Activated CD8-positive, alpha-beta memory T cell treated with anti-CD3 and anti-CD28 coated beads for 36 hours (primary cell): ENCODE results near the gene DSCAM. TPM values are rescaled to one million over a fixed set of nuclear protein-coding genes. Genes with fewer than 3 reads are reported as not detected.

Experiments used
- CTCF ChIA-PET: fragments of 350-600 bp; sonication (Branson Sonifier 250); formaldehyde crosslinking; loops from one replicate; lab custom pipeline; 2021; ENCODE audit warnings: antibody characterized with exemption; lab: Charles Lee
- POLR2A ChIA-PET: fragments of 350-600 bp; sonication (Branson Sonifier 250); formaldehyde crosslinking; loops from one replicate; lab custom pipeline; 2021; ENCODE audit warnings: antibody characterized with exemption; lab: Charles Lee
- total RNA-seq, 2 experiments: library from RNA; stranded (reverse); gene quantifications; one replicate each; pipeline ENCODE4 v1.2.3, GENCODE V29; 2021

The DSCAM gene
- total RNA-seq, 2 experiments from 2014 or later: not detected

GRCh38 chr21:40631211-40631610 is 215.7 kb downstream of the DSCAM start:
- CTCF ChIA-PET: no interaction called here

GRCh38 chr21:40625991-40626390 is 221.0 kb downstream of the DSCAM start:
- CTCF ChIA-PET: no interaction called here
- POLR2A ChIA-PET: no interaction called here

More at GRCh38 chr21:40631211-40631610, 215.7 kb downstream of the DSCAM start:
- POLR2A ChIA-PET: no interaction called here

GRCh38 chr21:40623528-40623927 is 223.4 kb downstream of the DSCAM start:
- CTCF ChIA-PET: no interaction called here
- POLR2A ChIA-PET: no interaction called here

DNA sequence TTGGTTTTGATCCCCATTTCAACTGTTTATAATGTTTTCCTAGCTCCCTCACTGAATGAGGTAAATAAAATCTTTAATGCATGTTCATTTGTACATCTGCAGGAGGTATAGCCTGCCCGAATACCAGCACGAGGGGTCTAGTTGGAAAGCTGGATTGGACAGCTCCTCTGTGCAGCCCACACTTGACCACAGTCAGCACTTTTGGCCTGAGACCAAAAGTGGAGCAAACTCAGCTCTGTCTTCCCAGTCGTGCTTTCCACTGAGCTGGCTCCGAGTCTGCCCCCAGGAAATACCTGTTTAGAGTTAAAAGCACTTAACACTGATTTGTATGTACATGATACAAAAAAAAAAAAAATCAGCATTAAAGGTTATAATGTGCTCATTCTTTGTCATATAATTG is 224.4 kb downstream of the DSCAM start:
- ChIA-PET CTCF (no interaction called here), POLR2A (no interaction called here)

DNA sequence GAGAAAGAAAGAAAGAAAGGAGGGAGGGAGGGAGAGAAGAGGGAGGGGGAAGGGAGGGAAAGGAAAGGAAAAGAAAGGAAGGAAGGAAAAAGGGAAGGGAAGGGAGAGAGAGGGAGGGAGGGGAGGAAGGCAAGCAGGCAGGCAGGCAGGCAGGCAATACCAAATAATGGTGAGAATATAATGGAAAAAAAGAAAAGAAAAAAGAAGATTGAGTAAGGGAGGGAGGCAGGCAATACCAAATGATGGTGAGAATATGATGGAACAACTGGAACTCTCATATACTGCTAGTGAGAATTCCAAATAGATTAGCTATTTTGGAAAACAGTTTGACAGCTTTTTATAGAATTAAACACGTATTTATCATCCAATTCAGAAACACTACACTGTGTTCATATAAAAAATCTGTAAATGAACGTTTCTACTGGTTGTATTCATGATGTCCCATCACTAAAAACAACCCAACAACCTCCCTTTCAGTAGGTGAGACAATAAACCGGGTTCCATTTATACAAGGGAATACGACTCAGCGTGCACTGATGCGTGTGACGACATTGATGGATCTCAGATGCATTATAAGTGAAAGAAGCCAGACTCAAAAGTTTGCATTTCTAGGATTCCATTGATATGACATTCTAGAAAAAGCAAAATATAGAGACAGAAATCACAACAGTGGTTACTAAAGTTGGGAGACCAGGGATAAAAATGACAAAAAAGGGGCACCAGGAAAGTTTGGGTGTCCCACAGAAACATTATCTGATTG is 226.4 kb downstream of the DSCAM start:
- ChIA-PET CTCF (no interaction called here), POLR2A (no interaction called here)

DNA sequence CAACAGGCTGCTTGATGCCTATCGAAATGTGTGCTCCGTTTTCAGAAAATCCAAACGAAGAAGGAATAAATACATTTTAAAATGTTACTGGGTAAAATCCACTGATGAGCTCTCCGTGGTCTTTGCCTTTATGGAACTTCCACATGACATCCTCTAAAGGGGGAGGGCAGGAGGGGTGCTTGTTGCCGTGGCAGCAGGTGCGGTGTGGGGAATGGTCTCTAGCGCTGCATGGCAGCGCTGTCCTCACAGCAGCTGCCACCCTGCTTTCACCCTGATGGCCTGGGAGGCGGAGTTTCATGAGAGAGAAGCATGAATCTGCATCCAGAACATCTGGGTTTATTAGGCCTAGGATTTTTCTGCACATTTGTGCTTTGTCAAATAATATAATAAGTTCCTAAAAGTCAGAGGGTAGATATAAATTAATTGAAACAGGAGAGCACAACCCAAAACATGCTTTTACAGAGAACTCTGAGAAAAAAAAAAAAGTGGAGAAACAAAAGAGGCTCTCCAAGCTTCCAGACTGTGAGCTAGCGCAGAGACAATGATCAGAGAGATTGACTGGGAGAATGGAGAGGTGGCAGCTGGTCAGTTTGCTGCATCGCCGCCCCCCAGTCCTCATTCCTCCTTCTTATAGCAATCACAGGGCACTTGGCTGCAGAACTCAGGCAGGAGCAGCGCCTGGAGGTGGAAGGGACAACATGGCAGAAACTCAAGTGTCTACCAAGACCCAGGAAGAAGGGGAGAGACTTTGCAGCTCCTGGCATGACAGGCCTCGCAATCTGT is 228.6 kb downstream of the DSCAM start:
- ChIA-PET CTCF (no interaction called here), POLR2A (no interaction called here)

- POLR2A ChIA-PET: no interaction called here
- CTCF ChIA-PET: no interaction called here
Measured at GRCh38 chr21:40616377-40616704, 230.6 kb downstream of the DSCAM start.

- ChIA-PET CTCF (interaction anchor here (1.0 kb wide), 1 partner anchor 16 kb away, joined by 3 read pairs; no protein-coding TSS in a partner anchor), POLR2A (no interaction called here)
Measured at GRCh38 chr21:40615505-40616376, 231.2 kb downstream of the DSCAM start.

DNA sequence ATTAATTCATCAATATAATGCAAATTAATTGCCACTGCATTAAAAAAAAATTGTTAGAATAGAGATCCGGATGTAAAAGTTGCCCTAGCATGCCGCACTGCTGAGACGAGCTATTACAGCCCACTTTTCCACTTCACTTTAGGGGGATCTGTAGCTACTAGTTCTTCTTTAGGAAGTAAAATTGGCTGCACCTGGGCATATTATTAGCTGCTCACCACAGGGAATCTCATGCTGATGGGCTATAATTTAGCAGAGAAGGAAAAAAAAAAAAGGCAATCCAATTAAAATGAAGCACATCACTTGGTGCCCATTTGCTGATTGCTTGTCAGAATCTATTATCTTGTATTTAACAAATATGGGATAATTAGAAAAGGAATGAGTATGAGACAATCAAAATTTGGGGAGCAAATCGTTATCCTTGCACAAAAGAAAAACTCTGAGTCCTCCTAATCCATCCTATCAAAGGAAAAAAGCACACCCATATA is 233.4 kb downstream of the DSCAM start:
- ChIA-PET POLR2A (no interaction called here), CTCF (no interaction called here)

DNA sequence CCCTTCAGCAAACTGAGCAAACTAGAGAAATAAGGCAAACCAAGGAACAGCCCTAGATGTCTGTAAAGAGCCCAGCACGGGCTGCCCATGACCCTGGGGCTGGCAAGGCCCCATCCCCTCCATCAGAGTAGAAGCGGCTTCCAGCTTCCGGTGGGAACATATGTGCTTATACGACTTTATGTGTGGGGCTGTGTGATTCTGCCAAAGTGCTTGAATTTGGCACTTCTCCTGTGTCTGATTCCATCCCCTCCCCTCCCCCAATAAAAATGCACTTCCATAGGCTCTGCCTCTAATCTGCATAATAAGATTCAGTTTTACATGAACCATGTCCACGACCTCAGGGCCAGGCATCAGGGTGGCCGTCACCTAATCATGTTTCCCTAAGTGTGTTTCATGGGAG is 236.6 kb downstream of the DSCAM start:
- ChIA-PET POLR2A (no interaction called here), CTCF (no interaction called here)

DNA sequence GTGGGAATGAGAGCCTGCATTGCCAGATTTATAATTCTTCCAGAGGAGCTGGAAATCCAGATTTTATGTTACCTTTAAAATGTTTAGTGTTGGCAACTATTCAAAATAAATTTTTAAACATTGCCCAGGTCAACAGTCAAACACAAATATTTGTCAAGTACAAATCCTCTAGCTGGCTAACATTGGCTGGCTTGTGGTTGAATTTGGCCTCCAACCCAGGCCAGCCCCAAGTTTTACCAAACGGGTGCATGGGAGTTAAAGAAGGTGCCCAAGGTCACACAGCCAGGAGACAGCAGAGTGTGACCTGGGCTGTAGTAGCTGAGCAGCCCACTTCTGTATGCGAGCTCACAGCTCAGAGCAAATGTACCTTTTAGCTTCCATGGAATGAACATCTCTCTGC is 240.6 kb downstream of the DSCAM start:
- ChIA-PET POLR2A (no interaction called here), CTCF (no interaction called here)

DNA sequence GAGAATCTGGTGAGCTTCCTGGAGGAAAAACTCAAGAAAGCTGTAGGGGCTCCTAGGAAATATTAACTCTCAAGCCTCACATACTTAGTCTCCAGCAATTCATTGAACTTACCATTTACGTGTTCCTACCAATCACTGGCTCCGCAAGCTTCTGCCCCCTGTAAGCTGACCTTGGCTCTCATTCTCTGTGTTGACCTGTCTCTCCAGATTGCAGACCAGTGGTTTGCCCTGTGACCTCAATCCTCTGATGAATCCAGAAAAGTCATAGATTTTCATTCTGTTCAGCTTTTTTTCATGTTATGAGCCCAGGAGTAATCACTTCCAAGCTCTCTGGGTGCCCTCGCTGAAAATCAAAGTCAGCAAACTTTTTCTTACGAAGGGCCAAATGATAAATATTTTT is 241.9 kb downstream of the DSCAM start:
- ChIA-PET POLR2A (no interaction called here), CTCF (no interaction called here)

DNA sequence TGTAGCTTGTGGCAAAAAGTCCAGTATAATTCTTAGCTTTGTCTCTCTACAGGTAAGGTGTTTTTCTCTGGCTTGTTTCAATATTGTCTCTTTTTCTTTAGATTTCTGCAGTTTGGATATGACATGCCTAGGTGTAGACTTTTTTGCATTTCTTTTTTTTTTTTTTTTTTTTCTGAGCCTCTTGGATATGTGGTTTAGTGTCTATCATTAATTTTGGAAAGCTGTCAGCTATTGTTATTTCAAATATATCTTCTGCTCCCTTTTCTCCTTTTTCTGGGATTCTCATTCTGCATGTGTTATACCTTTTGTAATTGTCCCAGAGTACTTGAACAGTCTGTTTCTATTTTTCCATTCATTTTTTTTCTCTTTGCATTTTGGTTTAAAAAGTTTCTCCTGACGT is 243.2 kb downstream of the DSCAM start:
- ChIA-PET CTCF (no interaction called here), POLR2A (no interaction called here)

DNA sequence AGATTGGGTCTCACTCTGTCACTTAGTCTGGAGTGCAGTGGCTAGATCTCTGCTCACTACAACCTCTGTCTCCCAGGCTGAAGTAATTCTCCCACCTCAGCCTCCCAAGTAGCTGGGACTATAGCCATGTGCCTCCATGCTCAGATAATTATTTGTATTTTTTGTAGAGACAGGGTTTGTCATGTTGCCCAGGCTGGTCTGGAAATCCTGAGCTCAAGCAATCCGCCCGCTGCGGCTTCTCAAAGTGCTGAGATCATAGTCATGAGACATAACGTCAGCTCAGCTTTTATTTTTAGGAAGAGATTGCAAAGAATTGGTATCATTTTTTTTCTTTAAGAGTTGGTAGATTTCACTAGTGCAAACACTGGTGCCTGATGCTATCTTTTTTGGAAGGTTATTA is 244.9 kb downstream of the DSCAM start:
- POLR2A ChIA-PET: no interaction called here
- CTCF ChIA-PET: no interaction called here

DNA sequence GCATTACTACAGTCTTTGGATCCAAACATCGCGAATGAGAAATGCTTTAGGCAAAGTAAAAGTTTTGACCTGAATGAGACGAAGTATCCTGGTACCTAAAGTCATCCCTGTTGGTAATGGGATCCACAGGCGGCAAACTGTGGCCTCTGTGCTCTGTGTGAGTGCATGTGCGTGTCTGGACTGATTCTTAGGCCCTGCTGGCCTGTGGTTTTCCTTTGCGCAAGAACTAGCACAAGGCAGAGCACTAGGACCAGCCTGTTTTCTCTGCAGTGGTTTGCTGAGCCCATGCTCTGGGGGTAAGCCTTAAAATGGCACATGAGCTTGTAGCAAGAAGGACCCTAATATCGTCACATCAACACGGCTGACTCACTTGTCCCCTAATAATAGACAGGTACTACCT is 251.2 kb downstream of the DSCAM start:
- POLR2A ChIA-PET: no interaction called here
- CTCF ChIA-PET: no interaction called here

DNA sequence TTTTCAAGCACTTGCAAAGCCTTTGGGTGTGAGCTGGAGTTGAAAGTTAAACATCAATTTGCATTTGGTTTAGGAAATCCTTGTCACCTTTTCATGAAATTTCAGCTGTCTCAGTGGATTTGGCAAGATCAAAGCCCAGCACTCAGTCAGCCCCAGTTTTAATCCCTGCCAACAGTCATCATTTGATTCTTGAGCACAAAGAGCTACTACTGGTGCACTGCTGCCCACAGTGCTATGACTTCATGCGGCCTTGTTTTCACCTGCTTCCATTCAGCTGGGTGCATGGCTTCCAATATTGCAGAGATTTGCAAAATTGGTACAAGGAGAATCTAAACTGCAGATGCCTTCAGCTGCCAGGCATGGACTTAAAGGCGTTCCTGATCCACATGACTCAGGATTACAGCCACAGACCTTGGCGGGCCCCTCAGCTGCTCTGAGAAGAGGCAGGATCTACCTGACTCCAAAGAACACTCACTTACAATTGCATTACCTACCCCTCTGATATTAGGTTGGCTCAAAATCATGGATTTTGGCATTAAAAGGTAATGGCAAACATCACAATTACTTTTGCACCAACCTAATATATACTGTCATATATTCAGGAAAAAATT is 259.1 kb downstream of the DSCAM start:
- CTCF ChIA-PET: no interaction called here
- POLR2A ChIA-PET: no interaction called here

- CTCF ChIA-PET: no interaction called here
- POLR2A ChIA-PET: no interaction called here
Measured at GRCh38 chr21:40586575-40586974, 260.4 kb downstream of the DSCAM start.

DNA sequence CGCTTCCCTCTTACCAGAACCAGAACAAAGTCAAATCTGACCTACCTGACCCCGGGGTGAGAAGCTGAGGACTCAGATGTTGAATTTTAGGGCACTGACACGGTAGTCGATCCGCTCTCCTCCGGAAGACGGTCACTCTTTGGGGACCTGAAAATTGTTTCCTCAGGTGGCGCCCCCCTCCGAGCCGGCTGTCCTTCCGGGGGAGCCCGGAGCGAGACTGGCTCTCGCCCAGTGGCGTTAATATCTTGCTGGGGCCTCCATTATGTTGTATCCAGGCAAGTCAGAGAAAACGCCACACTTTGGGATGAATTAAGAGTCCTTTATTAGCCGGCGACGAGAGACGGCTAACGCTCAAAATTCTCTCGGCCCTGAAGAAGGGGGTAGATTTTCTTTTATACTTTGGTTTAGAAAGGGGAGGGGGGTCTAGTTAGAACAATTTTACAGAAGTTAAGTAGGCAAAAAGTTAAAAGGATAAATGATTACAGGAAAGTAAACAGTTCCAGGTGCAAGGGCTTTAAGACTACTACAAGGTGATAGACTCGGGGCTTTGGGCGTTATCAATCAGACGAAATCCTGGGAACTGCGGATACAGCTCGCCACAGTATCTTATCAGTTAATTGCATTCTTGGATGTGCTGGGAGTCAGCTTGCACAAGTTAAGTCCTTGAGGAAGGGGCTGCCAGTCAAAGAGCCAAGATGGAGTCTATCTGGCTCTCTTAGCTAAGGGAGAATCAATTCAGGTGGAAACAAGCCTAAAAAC is 269.5 kb downstream of the DSCAM start:
- ChIA-PET POLR2A (no interaction called here), CTCF (no interaction called here)

GRCh38 chr21:40575976-40576375 is 271.0 kb downstream of the DSCAM start:
- POLR2A ChIA-PET: no interaction called here
- CTCF ChIA-PET: no interaction called here
